A673 (cell line): Measurements from ENCODE around the gene ZNF337. TPM values are rescaled to one million over a fixed set of nuclear protein-coding genes. Genes with fewer than 3 reads are reported as not detected.
"Not testable (repeated sequence)": the region's sequence is repeated elsewhere in the genome, so short reads cannot be mapped to it uniquely, and the experiment has no call there.

Source experiments
- BruUV-seq: library from RNA; stranded (reverse); fragments of 400-500 nt; replicated peaks from 2 replicates; lab custom pipeline; 2021; lab: Mats Ljungman, UMichigan
- CTCF ChIA-PET: fragments of 300-600 bp; sonication (Branson Sonifier 250); formaldehyde crosslinking; loops from one replicate; lab custom pipeline; 2022; ENCODE audit warnings: antibody characterized with exemption; lab: Charles Lee
- POLR2A ChIA-PET: fragments of 300-600 bp; sonication (Branson Sonifier 250); formaldehyde crosslinking; loops from one replicate; lab custom pipeline; 2022; ENCODE audit warnings: antibody characterized with exemption; ENCODE audit not compliant: low non-redundant PET; lab: Charles Lee
- DNase-seq: peaks from one replicate; pipeline ENCODE4 v3.0.0-alpha.2; 2015; ENCODE audit warnings: low spot score
- H3K27ac ChIP-seq: fragments of 200-600 bp; sonication (generic); 2 replicates; pipeline ENCODE4 v1.5.1; 2016; ENCODE audit warnings: mixed run types, low read depth, mild to moderate bottlenecking, mixed read lengths, antibody characterized with exemption, low read length; ENCODE audit not compliant: poor library complexity, severe bottlenecking
- H3K27me3 ChIP-seq: fragments of 200-600 bp; sonication (generic); replicated peaks from 2 replicates; pipeline ENCODE4 v1.6.1; 2017; ENCODE audit warnings: mixed run types, low read depth, mild to moderate bottlenecking, mixed read lengths, antibody characterized with exemption, low read length; ENCODE audit not compliant: insufficient read depth, poor library complexity
- H3K36me3 ChIP-seq: fragments of 200-600 bp; sonication (generic); 2 replicates; pipeline ENCODE4 v1.6.1; 2016; ENCODE audit warnings: mixed run types, mild to moderate bottlenecking, mixed read lengths, antibody characterized with exemption, low read length; ENCODE audit not compliant: insufficient read depth, poor library complexity, severe bottlenecking
- H3K4me1 ChIP-seq: fragments of 200-600 bp; sonication (generic); 2 replicates; pipeline ENCODE4 v1.6.1; 2017; ENCODE audit warnings: mixed run types, mild to moderate bottlenecking, mixed read lengths, antibody characterized with exemption, low read length; ENCODE audit not compliant: insufficient read depth, poor library complexity, severe bottlenecking
- H3K4me3 ChIP-seq: fragments of 200-600 bp; sonication (generic); 2 replicates; pipeline ENCODE4 v1.5.1; 2016; ENCODE audit warnings: low read depth, mixed run types, mild to moderate bottlenecking, mixed read lengths, low read length; ENCODE audit not compliant: poor library complexity, severe bottlenecking
- H3K9me3 ChIP-seq: fragments of 200-600 bp; sonication (generic); 2 replicates; pipeline ENCODE4 v1.6.1; 2016; ENCODE audit warnings: mixed run types, low read depth, mild to moderate bottlenecking, mixed read lengths, antibody characterized with exemption, low read length; ENCODE audit not compliant: poor library complexity, severe bottlenecking
- CTCF ChIP-seq: fragments of 300-800, 200-600 bp; sonication (generic); conservative IDR thresholded peaks from 2 replicates; pipeline ENCODE4 v1.5.1; 2017; ENCODE audit warnings: low read depth, mild to moderate bottlenecking, antibody characterized with exemption, low read length, moderate library complexity, mixed read lengths
- EZH2 ChIP-seq: fragments of 200-600 bp; sonication (generic); IDR thresholded peaks from 2 replicates; pipeline ENCODE4 v1.6.1; 2017; ENCODE audit warnings: borderline replicate concordance, low read depth, mild to moderate bottlenecking, mixed read lengths, antibody characterized with exemption, low read length; ENCODE audit not compliant: poor library complexity, severe bottlenecking
- intact Hi-C: fragments of 100-400 bp; cut with micrococcal nuclease; formaldehyde crosslinking; loops from one replicate; pipeline ENCODE4 v1.10.0; 2022; ENCODE audit not compliant: unreplicated experiment
- total RNA-seq: library from RNA; stranded (reverse); gene quantifications from 2 replicates; pipeline ENCODE4 v1.2.3, GENCODE V29; 2021

The ZNF337 gene
- total RNA-seq, 1 experiment from 2014 or later = 17.9 TPM

DNA sequence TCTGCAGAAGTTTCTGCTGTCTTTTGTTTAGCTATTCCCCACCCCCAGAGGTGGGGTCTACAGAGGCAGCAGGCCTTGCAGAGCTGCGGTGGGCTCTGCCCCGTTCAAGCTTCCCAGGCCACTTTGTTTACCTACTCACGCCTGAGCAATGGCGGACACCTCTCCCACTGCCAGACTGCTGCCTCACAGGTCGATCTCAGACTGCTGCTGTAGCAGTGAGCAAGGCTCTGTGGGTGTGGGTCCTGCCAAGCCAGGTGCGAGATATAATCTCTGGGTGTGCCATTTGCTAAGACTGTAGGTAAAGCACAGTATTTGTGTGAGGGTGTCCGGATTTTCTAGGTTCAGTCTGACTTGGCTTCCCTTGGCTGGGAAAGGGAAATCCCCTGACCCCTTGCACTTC lies 23.6 kb upstream of the ZNF337 start:
- Histone ChIP-seq H3K4me3 (no peak overlapping the region), H3K4me1 (no peaks in the 10 kb centered on the region), H3K36me3 (no peaks in the 10 kb centered on the region), H3K27me3 (peaks cover 10% of the 10 kb centered on the region), H3K27ac (no peak overlapping the region), H3K9me3 (no peaks in the 10 kb centered on the region)
- BruUV-seq = no TSS peak
- intact Hi-C loops = no loop called here
- CTCF ChIA-PET = no interaction called here
- TF ChIP-seq CTCF (no peak), EZH2 (no peak)
- DNase-seq = no peak
- POLR2A ChIA-PET = no interaction called here

GRCh38 chr20:25718896-25719809 lies 22.5 kb upstream of the ZNF337 start:
- H3K4me3 ChIP-seq, DNase-seq, H3K9me3 ChIP-seq, intact Hi-C loops, CTCF ChIA-PET, H3K4me1 ChIP-seq, H3K36me3 ChIP-seq, H3K27ac ChIP-seq, BruUV-seq, POLR2A ChIA-PET, H3K27me3 ChIP-seq: not testable (repeated sequence)

DNA sequence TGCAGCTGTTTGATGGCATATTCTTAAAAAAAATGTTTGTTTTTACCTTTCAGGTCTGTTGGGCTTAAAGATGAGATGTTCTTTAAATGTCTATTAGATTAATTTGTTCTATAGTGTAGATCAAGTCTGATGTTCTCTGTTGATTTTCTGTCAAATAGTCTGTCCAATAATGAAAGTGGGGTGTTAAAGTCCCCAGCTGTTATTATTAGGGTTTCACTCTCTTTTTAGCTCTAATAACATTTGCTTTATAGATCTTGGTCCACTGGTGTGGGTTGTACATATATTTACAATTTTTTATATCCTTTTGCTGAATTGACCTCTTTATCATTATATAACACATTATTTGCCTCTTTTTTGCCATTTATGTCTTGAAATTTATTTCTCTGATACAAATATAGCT lies 11.0 kb upstream of the ZNF337 start:
- Histone ChIP-seq H3K4me3 (no peak overlapping the region), H3K9me3 (no peaks in the 10 kb centered on the region), H3K36me3 (no peaks in the 10 kb centered on the region), H3K27ac (no peak overlapping the region), H3K4me1 (no peaks in the 10 kb centered on the region), H3K27me3 (peaks cover 6% of the 10 kb centered on the region)
- TF ChIP-seq CTCF (no peak), EZH2 (no peak)
- intact Hi-C loops = no loop called here
- POLR2A ChIA-PET = no interaction called here
- no TSS peak for BruUV-seq
- no peak for DNase-seq
- CTCF ChIA-PET = no interaction called here

DNA sequence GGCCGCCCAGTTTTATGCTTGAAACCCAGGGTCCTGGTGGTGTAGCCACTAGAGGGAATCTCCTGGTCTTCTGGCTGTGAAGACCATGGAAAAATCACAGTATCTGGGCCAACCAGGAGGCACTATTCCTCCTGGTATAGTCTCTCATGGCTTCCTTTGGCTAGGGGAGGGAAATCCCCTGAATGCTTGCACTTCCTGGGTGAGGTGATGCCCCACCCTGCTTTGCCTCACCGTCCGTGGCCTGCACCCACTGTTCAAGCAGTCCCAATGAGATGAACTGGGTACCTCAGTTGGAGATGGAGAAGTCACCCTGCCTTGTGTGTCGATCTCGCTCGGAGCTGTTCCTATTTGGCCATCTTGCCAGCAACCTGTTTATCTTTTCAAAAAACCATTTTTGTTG lies 10.1 kb upstream of the ZNF337 start:
- Histone ChIP-seq H3K9me3 (no peaks in the 10 kb centered on the region), H3K36me3 (no peaks in the 10 kb centered on the region), H3K4me3 (no peak overlapping the region), H3K4me1 (no peaks in the 10 kb centered on the region), H3K27me3 (peaks cover 6% of the 10 kb centered on the region), H3K27ac (no peak overlapping the region)
- CTCF ChIA-PET = no interaction called here
- POLR2A ChIA-PET = no interaction called here
- intact Hi-C loops = no loop called here
- DNase-seq = no peak
- TF ChIP-seq EZH2 (no peak), CTCF (no peak)
- BruUV-seq = no TSS peak
